Sigmoid colon (tissue), 7 donors: ENCODE results near the gene SLAMF9. TPM values are rescaled to one million over a fixed set of nuclear protein-coding genes. Genes with fewer than 3 reads are reported as not detected.

Experiments
- DNase-seq: peaks from one replicate; pipeline ENCODE4 v3.0.0-alpha.2; 2019
- H3K27ac ChIP-seq, 4 donors: fragments of 200-600 bp; sonication (generic); one replicate each; pipeline ENCODE4 v1.5.1; 2016 to 2019; ENCODE audit warnings: mild to moderate bottlenecking in 1 of 4
- H3K27me3 ChIP-seq, 3 donors: fragments of 200-600 bp; sonication (generic); one replicate each; pipeline ENCODE4 v1.5.1; 2019; ENCODE audit warnings: mild to moderate bottlenecking in 1 of 3
- H3K36me3 ChIP-seq, 4 donors: fragments of 200-600 bp; sonication (generic); one replicate each; pipeline ENCODE4 v1.5.1; 2016 to 2019
- H3K4me1 ChIP-seq, 4 donors: fragments of 200-600 bp; sonication (generic); one replicate each; pipeline ENCODE4 v1.5.1; 2017 to 2019
- H3K4me3 ChIP-seq, 4 donors: fragments of 200-600 bp; sonication (generic); one replicate each; pipeline ENCODE4 v1.5.1; 2017 to 2019; ENCODE audit warnings: mild to moderate bottlenecking in 2 of 4, moderate library complexity in 1 of 4
- H3K9me3 ChIP-seq, 4 donors: fragments of 200-600 bp in 3 of 4; sonication (generic) in 3 of 4; one replicate each; pipeline versions ENCODE4 v1.5.1 to v1.6.1; 2013 to 2019
- EP300 ChIP-seq, 4 donors: sonication (generic); formaldehyde crosslinking; IDR thresholded peaks; one replicate each; pipeline ENCODE4 v1.6.1; 2017; ENCODE audit warnings: antibody characterized with exemption in 4 of 4
- POLR2A ChIP-seq, 2 donors: fragments of 450-650 bp; IDR thresholded peaks; one replicate each; pipeline ENCODE4 v1.6.1; 2016; ENCODE audit warnings: antibody characterized with exemption in 2 of 2, mild to moderate bottlenecking in 2 of 2, moderate library complexity in 2 of 2
- POLR2AphosphoS5 ChIP-seq, 4 donors: sonication (generic); formaldehyde crosslinking; IDR thresholded peaks; one replicate each; pipeline ENCODE4 v1.6.1; 2017; ENCODE audit warnings: antibody characterized with exemption in 4 of 4
- WGBS, 2 donors: extraction: QIAGEN DNeasy Blood & Tissue Kit; methylation state at CpG; one replicate each; pipeline ENCODE4 v1.1.7; 2013; 5-methylcytosine and 5-hydroxymethylcytosine counted together
- intact Hi-C: fragments of 100-400 bp; cut with DNase I; formaldehyde crosslinking; loops from one replicate; pipeline ENCODE4 v1.15.1; 2023
- polyA plus RNA-seq, 3 donors: library from polyadenylated mRNA; stranded (reverse); fragments of 200-250 nt; gene quantifications; one replicate each; pipeline ENCODE4 v1.2.3, GENCODE V29; 2013
- total RNA-seq, 4 donors: library from RNA; depleted of rRNA; stranded (reverse); fragments of >200 nt; gene quantifications; one replicate each; pipeline ENCODE4 v1.1.0, GENCODE V29; 2016
- TF ChIP-seq, protein P1 (sequence below), 4 experiments: fragments of 450-650 bp in 3 of 4; fragments of 200-600 bp in 1 of 4; IDR thresholded peaks; one replicate each; pipeline ENCODE4 v1.5.1; 2016 to 2019; ENCODE audit warnings: antibody characterized with exemption in 4 of 4, mild to moderate bottlenecking in 3 of 4, moderate library complexity in 2 of 4
- donor health status: healthy with polysubstance abuse.
- donor health status: Bipolar disorder and iron deficiency.
- donor health status: healthy.

The SLAMF9 gene
- total and polyA plus RNA-seq, 7 donors, result 0.15 TPM; not detected in 6

DNA sequence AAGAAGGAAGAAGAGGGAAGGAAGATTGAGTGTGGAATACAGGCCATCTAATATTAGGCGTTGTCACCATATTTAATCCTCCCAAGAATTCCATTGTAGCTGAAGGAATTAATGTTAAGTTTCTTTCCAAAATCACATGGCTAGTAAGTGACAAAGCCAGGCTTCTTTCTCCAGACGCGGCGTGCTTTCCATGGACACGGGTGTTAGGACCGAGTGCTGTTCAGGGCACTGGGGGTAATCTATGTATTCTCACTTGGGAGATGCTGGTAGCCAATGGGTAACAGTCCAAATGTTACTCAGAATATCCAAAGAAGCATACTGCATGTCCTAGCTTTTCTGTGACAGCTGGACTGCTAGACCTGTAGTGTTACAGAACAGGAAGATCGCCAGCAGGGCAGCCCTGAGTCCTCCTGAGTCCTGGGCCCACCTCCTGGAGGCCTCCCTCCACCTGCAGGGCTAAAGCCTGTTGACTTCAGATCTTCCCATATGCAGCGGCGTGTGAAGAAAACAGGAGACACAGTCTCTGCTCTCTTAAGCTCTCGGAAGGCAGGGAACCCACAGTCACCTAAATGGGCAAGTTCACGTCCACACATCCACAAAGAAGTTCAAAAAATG lies 13.9 kb downstream of the SLAMF9 start:
- WGBS, 2 donors, result 90 to 95% methylated on average over 11 of the region's 11 CpGs
- H3K9me3 ChIP-seq, result no peaks in the 10 kb centered on the region
- no peak overlapping the region for H3K27ac ChIP-seq
- peaks cover 0 to 16% (median 11%) of the 10 kb centered on the region in 4 donors for H3K4me1 ChIP-seq
- no peak for DNase-seq
- H3K4me3 ChIP-seq, result no peak overlapping the region
- no peaks in the 10 kb centered on the region for H3K36me3 ChIP-seq
- no peak for TF ChIP-seq EP300 (IDR thresholded peaks at IDR 0.05)
- intact Hi-C loops, result no loop called here
- H3K27me3 ChIP-seq, result no peaks in the 10 kb centered on the region

DNA sequence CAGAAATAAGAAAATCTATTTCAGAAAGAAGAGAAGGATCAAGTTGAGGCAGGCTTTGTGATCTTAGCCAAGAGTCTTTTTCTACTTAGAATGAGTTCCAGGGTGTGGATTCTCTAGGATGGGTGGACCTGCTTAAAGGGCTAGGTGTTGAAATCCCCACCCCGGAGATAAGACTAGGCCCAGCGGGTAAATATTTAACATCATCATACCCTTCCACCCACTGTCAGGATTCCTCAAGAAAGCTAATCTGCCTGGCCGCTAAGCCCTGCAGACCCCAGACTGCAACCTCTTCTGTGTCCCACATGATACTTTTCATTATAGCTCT lies 14.4 kb downstream of the SLAMF9 start:
- no peak for DNase-seq
- TF ChIP-seq EP300 (IDR thresholded peaks at IDR 0.05), result no peak
- TF ChIP-seq POLR2AphosphoS5 (IDR thresholded peaks at IDR 0.05), result no peak
- no peak for TF ChIP-seq POLR2A (IDR thresholded peaks at IDR 0.05)
- TF ChIP-seq, protein P1, sequence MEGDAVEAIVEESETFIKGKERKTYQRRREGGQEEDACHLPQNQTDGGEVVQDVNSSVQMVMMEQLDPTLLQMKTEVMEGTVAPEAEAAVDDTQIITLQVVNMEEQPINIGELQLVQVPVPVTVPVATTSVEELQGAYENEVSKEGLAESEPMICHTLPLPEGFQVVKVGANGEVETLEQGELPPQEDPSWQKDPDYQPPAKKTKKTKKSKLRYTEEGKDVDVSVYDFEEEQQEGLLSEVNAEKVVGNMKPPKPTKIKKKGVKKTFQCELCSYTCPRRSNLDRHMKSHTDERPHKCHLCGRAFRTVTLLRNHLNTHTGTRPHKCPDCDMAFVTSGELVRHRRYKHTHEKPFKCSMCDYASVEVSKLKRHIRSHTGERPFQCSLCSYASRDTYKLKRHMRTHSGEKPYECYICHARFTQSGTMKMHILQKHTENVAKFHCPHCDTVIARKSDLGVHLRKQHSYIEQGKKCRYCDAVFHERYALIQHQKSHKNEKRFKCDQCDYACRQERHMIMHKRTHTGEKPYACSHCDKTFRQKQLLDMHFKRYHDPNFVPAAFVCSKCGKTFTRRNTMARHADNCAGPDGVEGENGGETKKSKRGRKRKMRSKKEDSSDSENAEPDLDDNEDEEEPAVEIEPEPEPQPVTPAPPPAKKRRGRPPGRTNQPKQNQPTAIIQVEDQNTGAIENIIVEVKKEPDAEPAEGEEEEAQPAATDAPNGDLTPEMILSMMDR (IDR thresholded peaks at IDR 0.05), result no peak
- Histone ChIP-seq H3K4me3 (no peak overlapping the region), H3K9me3 (no peaks in the 10 kb centered on the region), H3K4me1 (peaks cover 0 to 11% (median 7%) of the 10 kb centered on the region in 4 donors), H3K27me3 (no peaks in the 10 kb centered on the region), H3K27ac (no peak overlapping the region), H3K36me3 (no peaks in the 10 kb centered on the region)
- intact Hi-C loops, result no loop called here
- 19 to 74% methylated on average over 3 of the region's 3 CpGs for WGBS, 2 donors

DNA sequence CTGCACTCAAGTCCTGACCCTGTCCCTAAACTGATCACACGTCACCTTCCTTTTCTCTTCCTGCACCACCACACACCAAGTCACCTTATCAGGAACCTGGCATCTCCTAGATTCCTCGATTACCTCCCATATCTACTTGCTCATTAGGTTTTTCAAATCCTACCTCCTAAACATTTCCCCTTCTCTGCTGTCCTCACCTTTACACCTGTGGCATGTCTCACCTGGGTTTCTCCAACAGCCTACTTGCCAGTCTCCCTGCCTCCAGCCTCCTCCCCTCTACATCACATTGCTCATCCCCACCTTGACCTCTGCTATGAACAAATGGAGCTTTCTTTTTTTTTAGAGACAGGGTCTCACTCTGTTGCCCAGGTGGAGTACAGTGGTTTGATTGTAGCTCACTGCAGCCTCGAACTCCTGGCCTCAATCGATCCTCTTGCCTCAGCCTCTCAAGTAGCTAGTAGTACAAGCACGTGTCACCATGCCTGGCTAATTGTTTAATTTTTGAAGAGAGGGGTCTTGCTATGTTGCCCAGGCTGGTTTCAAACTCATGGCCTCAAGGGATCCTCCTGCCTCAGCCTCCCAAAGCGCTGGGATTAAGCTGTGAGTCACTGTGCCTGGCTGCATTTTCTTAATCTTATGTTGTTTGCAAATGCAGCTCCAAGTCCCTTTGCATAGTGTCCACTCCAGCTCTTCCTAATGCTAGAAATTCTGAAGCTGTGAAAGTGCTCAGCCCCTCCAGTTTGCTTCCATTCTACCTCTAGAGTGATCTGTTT lies 14.9 kb downstream of the SLAMF9 start:
- Histone ChIP-seq H3K9me3 (no peaks in the 10 kb centered on the region), H3K36me3 (no peaks in the 10 kb centered on the region), H3K27me3 (no peaks in the 10 kb centered on the region), H3K4me3 (no peak overlapping the region), H3K27ac (no peak overlapping the region), H3K4me1 (peaks cover 0 to 11% (median 6%) of the 10 kb centered on the region in 4 donors)
- no peak for DNase-seq
- TF ChIP-seq, protein P1 (IDR thresholded peaks at IDR 0.05), result no peak
- TF ChIP-seq POLR2AphosphoS5 (IDR thresholded peaks at IDR 0.05) (no peak), EP300 (IDR thresholded peaks at IDR 0.05) (no peak), POLR2A (IDR thresholded peaks at IDR 0.05) (no peak)
- 69 to 87% methylated on average over 6 of the region's 6 CpGs for WGBS, 2 donors
- intact Hi-C loops, result no loop called here

DNA sequence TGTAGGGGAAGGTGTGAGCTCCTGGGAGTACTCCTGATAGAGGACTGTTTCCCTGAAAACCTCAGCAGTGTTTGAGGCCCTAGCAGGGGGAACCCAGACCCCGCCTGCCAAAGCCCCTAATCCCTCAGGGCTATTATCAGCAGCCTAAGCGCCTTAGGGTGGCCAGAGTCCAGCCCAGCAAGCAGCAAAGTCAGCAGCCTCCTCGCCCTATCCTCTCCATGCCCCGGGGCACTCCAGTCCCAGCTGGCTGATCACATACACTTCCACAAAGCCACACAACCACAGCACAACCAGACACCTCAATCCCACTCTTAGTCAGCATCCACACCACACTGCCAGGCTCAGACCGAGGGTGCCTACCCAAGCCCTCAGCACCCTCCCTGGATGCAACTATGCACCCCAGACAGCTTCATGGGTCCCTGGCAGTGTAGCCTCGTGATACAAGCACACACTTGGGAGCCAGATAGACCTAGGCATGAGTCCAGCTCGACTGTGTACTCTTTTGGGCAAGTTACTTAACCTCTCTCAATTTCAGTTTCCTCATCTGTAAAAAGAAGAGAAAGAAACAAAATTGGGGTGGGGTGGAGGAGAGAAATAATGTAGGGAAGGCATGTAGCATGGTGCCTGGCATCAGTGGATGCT lies 15.7 kb downstream of the SLAMF9 start:
- Histone ChIP-seq H3K36me3 (no peaks in the 10 kb centered on the region), H3K9me3 (no peaks in the 10 kb centered on the region), H3K27me3 (no peaks in the 10 kb centered on the region), H3K4me1 (peaks cover 0 to 11% (median 6%) of the 10 kb centered on the region in 4 donors), H3K4me3 (no peak overlapping the region), H3K27ac (no peak overlapping the region)
- WGBS, 2 donors, result 55 to 66% methylated on average over 7 of the region's 7 CpGs
- intact Hi-C loops, result no loop called here
- DNase-seq, result no peak
- TF ChIP-seq EP300 (IDR thresholded peaks at IDR 0.05) (no peak), POLR2AphosphoS5 (IDR thresholded peaks at IDR 0.05) (no peak), POLR2A (IDR thresholded peaks at IDR 0.05) (no peak)
- TF ChIP-seq, protein P1 (IDR thresholded peaks at IDR 0.05), result no peak

DNA sequence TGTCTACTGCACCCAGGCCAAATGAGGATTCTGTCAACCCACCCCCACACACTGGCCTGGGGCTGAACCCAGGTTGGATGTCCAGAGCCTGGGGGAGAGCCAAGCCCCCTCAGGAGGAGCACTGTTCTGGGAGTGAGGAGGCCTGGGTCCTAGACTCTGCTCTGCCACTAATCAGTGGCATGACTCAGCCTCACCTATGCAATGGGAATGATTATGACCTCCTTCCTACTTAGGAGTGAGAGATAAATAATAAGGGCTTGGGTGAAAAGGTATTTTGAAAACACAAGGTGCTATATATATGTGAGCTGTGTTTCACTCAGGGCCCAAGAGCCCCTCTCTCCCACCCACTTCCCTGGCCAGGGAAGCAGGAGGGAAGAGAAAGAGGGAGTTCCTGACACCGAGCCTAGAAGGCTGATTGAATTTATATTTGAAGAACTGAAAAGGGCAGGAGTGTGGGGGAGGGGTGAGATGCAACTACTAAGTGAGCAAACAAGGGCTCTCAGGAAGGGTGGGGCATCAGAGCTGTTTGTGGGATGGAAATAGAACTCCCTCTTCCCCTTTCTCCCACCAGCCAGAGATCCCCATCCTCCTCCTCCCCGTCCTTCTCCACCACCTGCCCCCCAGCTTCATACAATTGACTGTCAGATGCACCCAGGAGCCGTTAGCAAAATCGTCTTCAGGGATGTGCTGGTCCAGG lies 16.8 kb downstream of the SLAMF9 start:
- Histone ChIP-seq H3K27me3 (no peaks in the 10 kb centered on the region), H3K9me3 (no peaks in the 10 kb centered on the region), H3K4me3 (no peak overlapping the region), H3K36me3 (no peaks in the 10 kb centered on the region), H3K27ac (no peak overlapping the region), H3K4me1 (peaks cover 0 to 11% (median 6%) of the 10 kb centered on the region in 4 donors)
- 29 to 33% methylated on average over 4 of the region's 4 CpGs for WGBS, 2 donors
- DNase-seq, result no peak
- intact Hi-C loops, result no loop called here
- no peak for TF ChIP-seq POLR2AphosphoS5 (IDR thresholded peaks at IDR 0.05)
- TF ChIP-seq, protein P1 (IDR thresholded peaks at IDR 0.05), result no peak
- no peak for TF ChIP-seq POLR2A (IDR thresholded peaks at IDR 0.05)
- TF ChIP-seq EP300 (IDR thresholded peaks at IDR 0.05), result no peak
